ENCODE results near the gene CDH13.

The CDH13 gene

DNA sequence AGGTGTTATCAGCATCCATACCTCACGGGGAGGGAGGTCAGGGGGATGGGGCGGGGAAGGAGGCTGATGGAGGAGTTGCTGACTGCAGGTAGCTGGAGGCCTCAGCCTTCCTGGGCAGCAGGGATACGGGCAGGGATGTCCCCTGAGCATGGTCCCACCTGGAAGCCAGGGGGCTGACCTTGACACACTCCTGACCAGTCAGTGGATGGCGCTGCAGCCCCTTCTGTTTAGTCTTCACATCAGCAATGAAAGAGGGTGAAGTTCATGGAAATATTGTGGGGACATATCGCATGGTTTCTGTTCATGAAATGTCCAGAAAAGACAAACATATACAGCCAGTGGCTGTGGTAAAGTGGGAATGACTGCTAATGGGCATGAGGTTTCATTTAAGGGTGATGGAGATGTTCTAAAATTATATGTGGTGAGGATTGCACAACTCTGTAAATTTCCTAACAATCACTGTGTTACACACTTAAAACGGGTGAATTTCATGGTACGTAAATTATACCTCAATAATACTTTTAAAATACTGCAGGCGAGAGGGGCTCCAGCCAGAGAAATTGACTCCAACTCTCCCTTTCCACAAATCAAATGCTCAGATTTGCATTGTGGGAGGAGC lies 489.6 kb downstream of the CDH13 start:
- TF ChIP-seq, protein P1, sequence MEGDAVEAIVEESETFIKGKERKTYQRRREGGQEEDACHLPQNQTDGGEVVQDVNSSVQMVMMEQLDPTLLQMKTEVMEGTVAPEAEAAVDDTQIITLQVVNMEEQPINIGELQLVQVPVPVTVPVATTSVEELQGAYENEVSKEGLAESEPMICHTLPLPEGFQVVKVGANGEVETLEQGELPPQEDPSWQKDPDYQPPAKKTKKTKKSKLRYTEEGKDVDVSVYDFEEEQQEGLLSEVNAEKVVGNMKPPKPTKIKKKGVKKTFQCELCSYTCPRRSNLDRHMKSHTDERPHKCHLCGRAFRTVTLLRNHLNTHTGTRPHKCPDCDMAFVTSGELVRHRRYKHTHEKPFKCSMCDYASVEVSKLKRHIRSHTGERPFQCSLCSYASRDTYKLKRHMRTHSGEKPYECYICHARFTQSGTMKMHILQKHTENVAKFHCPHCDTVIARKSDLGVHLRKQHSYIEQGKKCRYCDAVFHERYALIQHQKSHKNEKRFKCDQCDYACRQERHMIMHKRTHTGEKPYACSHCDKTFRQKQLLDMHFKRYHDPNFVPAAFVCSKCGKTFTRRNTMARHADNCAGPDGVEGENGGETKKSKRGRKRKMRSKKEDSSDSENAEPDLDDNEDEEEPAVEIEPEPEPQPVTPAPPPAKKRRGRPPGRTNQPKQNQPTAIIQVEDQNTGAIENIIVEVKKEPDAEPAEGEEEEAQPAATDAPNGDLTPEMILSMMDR (conservative IDR thresholded peaks at IDR 0.05): no peak
- TF ChIP-seq ZFX (IDR thresholded peaks at IDR 0.05): no peak

GRCh38 chr16:83117810-83118209 lies 491.0 kb downstream of the CDH13 start:
- TF ChIP-seq, protein P1 (conservative IDR thresholded peaks at IDR 0.05): no peak
- no peak for TF ChIP-seq ZFX (IDR thresholded peaks at IDR 0.05)
- H3K27ac ChIP-seq: no peak overlapping the region

More for the DNA sequence above, 489.6 kb downstream of the CDH13 start:
- no peak overlapping the region for H3K27ac ChIP-seq

DNA sequence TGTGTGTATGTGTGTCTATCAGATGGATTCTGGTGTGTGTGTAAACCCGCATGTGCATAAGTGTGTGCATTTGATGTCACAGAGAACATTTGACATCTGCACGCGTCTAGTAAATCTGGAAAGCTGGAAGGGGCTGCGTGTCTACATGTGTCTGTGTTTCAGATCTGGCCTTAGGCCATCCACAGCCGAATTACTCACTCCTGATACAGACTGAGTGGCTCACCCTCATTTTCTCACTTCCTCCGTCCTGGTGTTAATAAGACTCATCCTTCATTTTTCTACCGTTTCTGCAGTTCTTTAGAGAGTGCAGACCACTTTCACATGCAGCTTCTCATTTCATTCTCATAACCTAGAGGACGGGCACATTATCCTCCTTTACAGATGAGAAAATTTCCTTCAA lies 491.6 kb downstream of the CDH13 start:
- no peak overlapping the region for H3K27ac ChIP-seq
- no peak for TF ChIP-seq ZFX (IDR thresholded peaks at IDR 0.05)
- TF ChIP-seq, protein P1 (conservative IDR thresholded peaks at IDR 0.05): no peak

GRCh38 chr16:83125999-83126568 lies 499.3 kb downstream of the CDH13 start:
- TF ChIP-seq ZFX (IDR thresholded peaks at IDR 0.05): no peak
- TF ChIP-seq, protein P1 (conservative IDR thresholded peaks at IDR 0.05): no peak
- no peak overlapping the region for H3K27ac ChIP-seq

DNA sequence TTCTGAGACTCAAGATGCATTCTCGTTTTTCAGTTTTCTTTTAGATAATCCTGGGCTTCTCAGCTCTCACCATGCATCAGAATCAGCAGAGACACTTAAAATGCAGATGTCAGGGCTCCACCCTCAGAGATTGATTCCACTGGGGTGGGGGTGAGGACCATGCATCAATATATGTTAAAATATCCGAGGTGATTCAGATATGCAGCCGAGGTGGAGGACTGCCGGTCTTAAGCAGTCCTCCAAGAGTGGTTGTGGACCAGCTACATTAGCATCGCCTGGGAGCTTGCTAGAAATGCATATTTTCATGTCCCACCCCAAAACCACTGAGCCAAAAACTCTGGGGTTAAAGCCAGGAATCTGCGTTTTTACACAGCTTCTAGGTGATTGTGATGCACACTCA lies 501.3 kb downstream of the CDH13 start:
- TF ChIP-seq, protein P1 (conservative IDR thresholded peaks at IDR 0.05): no peak
- no peak for TF ChIP-seq ZFX (IDR thresholded peaks at IDR 0.05)
- no peak overlapping the region for H3K27ac ChIP-seq

DNA sequence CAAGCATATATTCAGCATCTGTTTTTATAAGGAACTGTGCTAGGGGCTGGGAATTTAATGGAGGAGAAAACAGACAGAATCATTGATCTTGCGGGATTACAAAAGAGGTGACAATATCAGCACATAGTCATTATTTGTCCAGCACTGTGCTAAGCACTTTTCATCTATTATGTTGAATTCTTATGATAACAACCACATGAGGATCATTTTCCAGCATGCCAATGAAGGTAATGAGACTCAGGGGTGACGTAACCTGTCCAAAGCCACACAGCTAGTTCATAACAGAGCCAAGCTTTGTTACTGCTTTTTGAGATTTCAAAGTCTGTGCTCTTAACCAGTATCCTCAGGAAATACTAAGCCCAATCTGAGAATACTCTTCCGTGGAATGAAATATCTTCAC lies 503.3 kb downstream of the CDH13 start:
- TF ChIP-seq ZFX (IDR thresholded peaks at IDR 0.05): no peak
- TF ChIP-seq, protein P1 (conservative IDR thresholded peaks at IDR 0.05): no peak
- H3K27ac ChIP-seq: no peak overlapping the region

DNA sequence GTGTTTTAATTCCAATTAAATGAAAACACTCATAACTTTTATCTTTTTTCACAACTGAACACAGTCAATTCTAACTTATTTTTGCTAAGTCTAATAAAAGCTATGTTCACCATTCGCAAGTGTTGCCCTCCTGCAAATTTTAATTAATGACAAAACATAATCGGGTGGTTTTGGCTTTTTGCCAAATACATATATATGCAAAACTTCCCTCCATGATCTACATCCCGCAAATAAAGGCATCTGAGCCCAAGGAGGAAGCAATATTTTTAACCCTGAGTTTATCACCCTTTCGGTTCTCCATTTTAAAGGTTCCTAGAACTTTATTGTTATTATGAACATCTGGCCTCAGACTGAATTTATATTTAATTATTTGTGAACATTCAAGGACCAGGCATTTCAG lies 507.9 kb downstream of the CDH13 start:
- TF ChIP-seq, protein P1 (conservative IDR thresholded peaks at IDR 0.05): no peak
- no peak for TF ChIP-seq ZFX (IDR thresholded peaks at IDR 0.05)
- H3K27ac ChIP-seq: no peak overlapping the region
